GM21786 (cell line): ENCODE results near the gene MYO3B.

Experiments
- ATAC-seq: cut with Tn5 transposase; IDR thresholded peaks from one replicate; pipeline ENCODE4 v1.9.1; 2021; ENCODE audit not compliant: unreplicated experiment

Gene MYO3B

DNA sequence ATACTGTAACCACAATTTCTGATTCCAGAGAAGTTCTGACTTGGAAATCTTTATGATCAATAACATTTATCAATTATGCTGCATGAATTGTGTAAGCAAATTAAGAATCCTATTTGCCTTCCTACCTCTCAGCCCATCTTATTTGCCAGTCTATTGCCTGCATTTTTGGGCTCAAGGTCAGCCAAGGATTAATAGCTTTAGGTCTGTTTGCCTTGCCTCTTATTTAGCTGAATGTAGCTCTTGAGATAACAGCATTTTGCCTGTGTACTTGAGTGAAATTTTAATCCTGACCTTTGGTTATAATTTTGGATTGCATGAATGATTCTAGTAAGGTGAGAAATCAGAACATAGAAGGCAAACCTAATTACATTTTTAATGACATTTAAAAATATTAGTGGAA, 51.2 kb downstream of the MYO3B start:
- ATAC-seq = no peak

- ATAC-seq = no peak
Observed at GRCh38 chr2:170229744-170230143, 51.8 kb downstream of the MYO3B start.

DNA sequence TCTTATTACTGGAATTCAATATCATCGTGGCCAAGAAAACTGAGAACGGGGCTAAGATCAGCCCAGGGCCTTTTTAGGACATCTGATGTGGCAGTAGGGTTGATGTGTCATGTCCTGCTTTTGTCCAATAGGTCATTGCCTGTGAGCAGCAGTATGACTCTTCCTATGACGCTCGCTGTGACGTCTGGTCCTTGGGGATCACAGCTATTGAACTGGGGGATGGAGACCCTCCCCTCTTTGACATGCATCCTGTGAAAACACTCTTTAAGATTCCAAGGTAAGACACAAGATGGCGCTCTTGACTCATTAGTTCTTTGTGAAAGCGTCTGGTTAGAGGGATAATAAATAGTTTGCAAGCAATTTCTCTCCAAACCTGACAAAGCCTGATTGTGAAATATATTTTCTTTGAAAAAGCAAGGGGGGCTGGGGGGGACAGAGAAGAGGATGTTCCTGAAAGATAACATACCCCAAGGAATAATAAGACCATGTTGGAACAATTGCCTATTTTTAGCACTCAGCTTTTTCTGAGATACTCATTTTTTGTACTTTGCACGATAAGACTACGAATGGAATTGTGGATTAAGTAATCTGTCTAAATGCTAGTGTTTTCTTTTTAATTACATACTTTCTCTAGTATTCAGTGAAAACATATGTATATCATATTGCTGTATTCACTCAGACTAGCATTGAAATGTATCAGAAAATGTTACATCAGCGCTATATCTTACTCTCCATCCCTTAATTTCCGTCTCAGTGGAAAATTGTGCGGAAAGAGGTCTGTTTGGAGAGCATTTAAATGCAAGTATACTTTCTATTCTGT, 58.1 kb downstream of the MYO3B start:
- ATAC-seq = no peak

DNA sequence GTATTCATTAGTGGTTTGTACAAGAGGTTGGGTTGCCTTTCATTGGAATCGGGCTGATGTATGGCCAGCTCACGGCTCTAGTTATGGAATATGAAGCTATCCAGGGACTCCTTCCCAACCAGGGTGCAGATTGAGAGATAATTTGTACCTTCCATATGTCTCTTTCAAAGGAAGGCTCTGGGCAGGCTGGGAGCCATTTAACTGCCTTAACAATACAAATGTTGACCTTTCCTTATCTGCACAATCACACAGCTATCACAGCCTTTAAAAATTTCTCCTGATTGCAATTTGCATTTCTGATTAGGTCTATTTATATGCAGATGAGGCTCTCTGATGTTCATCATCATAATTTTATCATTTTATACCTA, 58.7 kb downstream of the MYO3B start:
- ATAC-seq = no peak

GRCh38 chr2:170237572-170238120, 59.7 kb downstream of the MYO3B start:
- ATAC-seq = no peak

- ATAC-seq = no peak
Observed at GRCh38 chr2:170238776-170239175, 60.8 kb downstream of the MYO3B start.

DNA sequence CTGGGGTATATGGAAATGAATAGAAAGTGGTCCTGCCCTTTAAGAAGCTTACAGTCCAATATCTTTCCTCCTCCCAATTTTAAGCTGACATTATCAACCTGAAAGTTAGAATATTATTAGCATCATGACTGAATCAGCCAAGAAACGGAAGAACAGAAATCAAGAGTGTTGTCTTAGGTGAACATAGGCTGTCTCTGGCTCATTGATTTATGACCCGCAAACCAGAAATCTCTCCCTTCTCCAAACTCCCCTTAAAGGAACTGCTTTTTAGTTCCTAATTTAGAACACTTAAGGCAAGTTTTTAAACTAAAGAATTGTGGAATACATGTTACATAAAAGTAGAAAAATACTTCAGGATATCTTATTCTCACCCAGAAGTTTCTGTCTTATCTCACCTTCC, 62.7 kb downstream of the MYO3B start:
- no peak for ATAC-seq

DNA sequence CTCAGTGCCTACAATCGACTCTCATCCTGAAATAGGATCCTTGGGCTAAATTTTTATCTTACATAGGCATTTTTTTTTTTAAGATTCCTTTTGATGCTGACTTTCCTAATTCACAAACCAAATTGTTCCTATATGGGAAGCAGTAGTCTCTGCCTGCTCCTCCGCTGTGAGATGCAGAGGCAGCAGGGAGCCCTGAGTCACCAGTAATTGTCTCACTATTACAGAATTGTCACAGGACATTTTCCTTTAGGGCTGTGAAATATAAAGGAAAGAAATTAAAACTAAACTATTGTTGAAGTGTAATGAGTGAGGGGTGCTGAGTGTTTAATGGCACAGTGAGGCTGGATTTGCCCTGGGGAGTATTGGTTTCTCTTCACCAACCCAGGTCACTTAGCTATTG, 63.8 kb downstream of the MYO3B start:
- no peak for ATAC-seq

DNA sequence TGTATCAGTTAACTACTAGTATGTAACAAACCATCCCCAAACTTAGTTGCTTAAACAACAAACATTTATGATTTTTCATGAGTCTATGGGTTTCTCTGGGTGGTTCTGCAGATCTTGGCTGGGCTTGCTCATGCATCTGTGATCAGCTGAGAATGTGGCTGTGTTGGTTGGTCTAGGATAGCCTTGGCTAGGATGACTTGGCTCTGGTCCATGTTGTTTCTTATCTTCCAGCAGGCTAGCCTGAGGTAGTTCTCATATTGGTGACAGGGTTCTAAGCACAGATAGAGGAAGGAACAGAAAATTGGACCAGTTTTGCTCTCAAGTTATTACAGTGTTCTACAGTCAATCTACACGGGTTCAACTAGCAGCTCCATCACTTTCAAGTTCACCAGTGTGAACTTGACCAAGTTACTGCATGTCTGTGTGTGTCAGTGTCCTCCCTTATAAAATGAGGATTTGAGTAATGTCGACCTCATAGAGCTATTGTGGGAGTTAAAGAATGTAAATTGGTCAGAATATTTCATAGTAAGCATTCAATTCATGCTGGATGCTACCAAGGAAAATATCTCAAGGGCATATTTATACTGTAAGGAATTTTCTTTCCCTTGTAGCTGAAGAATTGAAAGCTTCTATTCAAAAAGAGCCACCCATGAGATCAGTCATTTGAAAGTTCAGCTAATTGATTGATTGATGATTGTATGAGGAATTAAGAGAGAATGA, 65.3 kb downstream of the MYO3B start:
- ATAC-seq = no peak

DNA sequence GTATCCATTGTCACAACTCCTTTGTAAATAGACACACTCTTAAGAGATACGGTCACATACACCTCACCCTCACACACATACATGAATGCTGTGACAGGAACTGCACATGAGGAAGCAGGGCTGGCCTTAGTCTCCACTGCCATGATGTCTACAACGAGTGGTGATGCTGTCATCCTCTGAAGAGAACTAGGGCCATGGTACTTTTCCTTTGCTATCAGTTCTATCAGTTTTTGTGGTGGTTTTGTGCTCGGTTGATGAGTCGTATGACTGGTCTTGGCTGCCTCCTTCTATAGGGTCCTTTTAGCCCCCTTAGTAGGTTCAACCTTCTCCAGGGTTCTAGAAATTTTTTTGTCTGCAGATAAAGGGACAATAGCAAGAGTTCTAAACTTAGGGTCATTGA, 66.0 kb downstream of the MYO3B start:
- ATAC-seq = no peak

GRCh38 chr2:170244555-170244954, 66.6 kb downstream of the MYO3B start:
- no peak for ATAC-seq

DNA sequence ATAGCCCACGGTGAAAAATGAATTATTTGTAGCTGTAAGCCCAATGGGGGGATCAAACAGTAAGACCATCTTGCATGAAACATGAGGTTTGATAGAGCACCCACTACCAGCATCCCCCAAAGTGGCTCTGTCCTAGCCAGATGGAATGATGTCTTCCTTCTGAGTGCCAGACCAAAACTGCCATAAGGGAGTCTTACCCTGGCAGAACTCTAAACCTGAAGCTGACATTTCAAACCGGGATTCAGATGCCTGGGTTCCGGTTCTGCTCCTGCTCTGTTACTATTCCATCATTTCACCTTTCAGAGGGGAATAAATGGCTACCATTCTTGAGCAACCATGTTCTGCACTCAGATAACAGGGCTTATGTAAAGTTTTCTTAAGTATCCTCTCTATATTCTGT, 67.4 kb downstream of the MYO3B start:
- ATAC-seq = no peak

DNA sequence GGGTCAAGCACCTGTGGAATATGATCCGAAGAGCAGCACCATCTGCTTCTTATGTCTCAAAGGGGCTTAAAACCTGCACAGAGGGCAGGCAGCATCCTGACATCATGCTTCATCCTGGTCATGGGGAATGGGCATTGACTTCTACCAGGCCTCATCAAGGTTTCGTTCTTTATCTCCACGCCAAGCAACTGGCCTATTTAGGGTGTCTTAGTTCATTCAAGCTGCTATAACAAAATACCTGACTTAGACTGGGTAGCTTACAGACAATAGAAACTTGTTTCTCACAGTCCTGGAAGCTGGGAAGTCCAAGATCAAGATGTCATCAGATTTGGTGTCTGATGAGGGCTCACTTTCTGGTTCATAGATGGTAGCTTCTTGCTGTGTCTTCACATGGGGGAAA, 69.4 kb downstream of the MYO3B start:
- ATAC-seq = no peak

GRCh38 chr2:170247882-170248393, 70.0 kb downstream of the MYO3B start:
- ATAC-seq = no peak

- no peak for ATAC-seq
Observed at GRCh38 chr2:170248574-170249393, 70.8 kb downstream of the MYO3B start.

GRCh38 chr2:170249761-170250160, 71.8 kb downstream of the MYO3B start:
- no peak for ATAC-seq

- no peak for ATAC-seq
Observed at GRCh38 chr2:170250584-170250983, 72.6 kb downstream of the MYO3B start.

- no peak for ATAC-seq
Observed at GRCh38 chr2:170252414-170252813, 74.5 kb downstream of the MYO3B start.

DNA sequence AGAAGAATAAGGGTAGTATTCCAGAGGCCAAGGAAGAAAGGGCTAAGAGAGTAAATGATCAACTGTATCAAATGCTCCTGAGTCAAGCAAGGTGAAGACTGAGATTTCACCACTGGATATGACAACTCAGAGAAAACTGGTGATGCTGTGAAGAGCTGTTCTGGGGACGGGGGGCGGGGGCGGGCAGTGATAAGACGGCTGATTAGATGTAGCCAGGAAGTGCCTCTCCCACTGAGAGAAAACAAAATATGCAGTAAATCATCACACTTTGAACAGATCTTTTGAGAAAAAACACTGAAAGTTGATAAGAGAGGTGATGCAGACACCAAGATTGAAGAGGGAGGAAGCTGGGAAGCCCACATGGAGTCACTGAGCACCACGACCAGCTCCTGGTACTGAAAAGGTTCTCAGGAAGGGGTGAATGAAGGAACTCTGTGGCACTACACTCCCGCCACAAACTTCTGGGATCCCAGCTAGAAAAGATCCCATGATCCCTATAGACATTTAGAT, 75.8 kb downstream of the MYO3B start:
- no peak for ATAC-seq

DNA sequence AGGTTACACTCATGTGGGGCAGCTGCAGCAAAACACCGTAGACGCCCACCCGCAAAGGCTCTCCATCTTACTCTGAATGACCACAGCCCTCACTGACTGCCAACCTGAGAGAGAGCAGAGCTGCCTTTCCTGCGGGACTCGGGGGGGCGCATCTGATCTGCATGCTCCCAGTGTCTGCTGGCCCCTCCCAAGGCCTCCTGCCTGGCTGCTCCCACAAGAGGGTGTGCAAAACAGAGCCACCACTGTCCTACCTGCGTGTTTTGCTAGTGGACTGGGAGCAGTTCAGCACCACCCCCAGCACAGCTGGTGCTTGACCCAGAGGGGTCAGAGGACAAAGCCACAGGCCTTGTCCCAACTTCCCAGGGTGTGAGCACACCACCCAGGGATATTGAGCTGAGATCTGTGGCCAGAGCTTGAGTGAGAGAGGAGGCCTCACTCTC, 76.4 kb downstream of the MYO3B start:
- no peak for ATAC-seq

DNA sequence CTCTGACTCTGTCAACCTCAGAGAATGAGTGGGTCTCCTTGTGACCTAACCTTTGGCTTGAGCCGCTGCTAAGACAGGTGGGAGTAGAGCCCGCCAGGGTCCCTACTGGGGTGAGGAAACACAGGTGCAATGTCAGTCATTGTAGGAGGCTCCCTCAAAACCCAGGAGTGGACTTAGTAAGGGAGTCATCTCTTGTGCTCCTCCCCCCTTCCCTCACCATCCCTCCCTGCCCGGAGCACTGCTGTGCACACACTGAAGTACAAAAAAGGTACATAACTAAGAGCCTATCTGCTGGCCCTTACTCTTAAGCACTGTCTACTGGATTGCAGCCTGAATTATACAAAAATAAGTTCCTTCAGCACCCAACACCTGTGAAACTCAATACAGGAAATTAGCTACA, 77.2 kb downstream of the MYO3B start:
- ATAC-seq = no peak
